ENCODE data around the gene MOB3B.

Gene MOB3B

DNA sequence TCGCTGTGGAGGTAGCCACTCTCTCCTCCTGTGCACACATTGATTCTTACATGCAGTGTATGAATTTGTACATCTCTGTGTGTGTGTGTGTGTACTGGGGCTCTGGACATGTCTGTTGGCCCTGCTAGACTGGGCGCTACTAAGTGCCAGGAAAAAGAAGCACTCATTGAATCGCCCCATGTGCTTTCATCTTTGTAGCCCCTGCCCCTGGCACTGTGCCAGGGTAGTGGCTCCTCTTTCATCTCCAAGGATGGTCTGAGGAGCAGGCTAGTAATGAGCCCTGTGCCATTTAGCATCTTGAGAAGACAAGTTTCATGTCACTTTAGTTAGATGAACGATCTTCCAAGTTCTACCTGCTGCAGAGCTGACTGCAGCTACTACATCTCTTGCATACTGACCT is 198.2 kb downstream of the MOB3B start:
- DNase-seq = no peak

GRCh38 chr9:27329291-27329690 is 200.3 kb downstream of the MOB3B start:
- no peak for DNase-seq

DNA sequence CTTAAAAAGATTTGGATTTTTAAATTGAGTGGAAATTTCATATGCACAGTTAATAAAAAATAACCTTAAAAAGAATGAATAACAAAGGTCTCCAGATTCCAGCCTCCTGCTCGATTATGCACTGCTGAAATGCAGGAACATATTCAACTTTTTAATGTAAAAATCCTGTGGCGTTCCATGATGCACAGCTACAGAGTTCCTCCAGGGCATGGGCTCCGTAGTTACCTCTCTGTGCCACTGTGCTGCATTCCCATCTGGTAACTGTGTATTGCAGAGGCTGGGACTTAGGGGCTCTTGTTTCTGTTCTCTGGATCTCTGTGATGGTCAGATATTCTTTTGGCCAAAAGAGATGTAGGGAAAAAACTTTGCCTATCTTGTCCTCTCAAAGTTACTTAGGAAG is 201.1 kb downstream of the MOB3B start:
- no peak for DNase-seq

DNA sequence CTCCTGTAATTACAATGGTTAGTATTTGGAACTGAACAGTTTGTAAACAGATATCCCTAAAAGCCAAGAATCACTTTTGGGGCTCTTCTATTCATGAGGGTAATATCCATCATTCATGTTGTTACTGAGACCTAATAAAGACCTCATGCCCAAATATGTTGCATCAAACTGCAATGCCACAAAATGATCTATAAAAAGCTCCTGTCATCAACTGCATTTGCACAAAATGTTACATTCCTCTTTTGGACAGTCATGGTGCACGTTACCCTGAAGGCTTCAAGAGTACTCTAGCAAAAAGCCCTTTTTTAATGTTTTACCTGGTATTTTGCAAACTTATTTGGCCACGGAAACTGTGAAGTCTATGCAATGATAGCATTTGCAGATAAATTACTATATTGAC is 218.4 kb downstream of the MOB3B start:
- DNase-seq = no peak

- DNase-seq = no peak
Observed at GRCh38 chr9:27310582-27310981, 219.0 kb downstream of the MOB3B start.

DNA sequence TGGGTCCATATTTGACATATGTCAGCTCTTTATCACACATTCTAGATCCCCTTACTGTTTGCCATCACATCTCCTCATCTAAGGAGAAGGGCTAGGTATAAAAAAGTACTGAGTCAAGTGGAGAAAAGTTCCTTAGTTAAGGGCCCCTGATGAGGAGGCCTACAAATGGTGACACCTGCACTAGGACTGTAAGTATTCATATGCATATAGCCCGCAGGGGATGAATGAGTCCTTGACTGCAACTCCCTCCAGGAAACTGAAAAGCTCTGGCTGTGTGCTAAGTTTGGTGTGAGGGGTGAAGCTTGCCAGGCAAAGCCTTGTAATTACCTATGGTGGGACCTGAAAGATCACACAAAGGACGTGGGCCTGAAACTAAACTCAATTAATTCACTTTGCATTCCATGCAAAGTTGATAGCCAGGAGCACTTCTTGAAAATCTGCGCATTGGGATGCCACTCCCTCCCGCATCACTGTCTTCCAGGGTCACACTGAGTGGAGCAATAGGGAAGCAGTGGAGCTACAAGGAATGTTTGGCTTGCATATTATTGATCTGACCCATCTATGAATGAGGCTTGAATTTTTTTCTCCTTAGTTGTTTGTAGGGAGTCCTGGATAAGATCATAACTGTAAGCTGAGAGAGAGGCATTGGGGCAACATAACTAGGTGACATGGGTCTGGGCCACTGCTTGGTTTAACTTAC is 220.8 kb downstream of the MOB3B start:
- DNase-seq = no peak

- DNase-seq = no peak
Observed at GRCh38 chr9:27304521-27304920, 225.1 kb downstream of the MOB3B start.

DNA sequence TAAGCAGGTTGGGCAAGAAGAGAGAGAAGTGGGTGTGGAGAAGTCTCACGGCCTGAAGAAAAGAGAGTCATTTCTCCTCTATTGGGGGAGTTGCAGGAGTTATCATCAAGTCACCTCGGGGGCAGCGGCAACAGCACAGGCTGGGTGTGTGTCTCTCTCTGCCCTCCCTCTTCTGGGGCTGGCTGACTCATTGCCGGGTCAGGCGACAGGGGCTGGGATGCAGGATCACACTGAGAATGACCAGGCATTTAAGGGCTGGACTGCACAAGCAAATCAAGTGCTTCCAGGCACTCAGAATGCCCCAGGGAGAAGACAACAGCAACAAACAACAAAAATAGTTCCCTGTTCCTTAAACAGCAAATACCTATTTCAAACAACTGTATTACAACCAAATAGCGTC is 226.4 kb downstream of the MOB3B start:
- DNase-seq = no peak

- DNase-seq = no peak
Observed at GRCh38 chr9:27297050-27297449, 232.6 kb downstream of the MOB3B start, which contains the start of gene EQTN. EQTN (minus strand) TSS chr9:27297150; CDS start chr9:27297055, 95 bp downstream.

- DNase-seq = no peak
Observed at GRCh38 chr9:27293996-27294395, 235.6 kb downstream of the MOB3B start.

DNA sequence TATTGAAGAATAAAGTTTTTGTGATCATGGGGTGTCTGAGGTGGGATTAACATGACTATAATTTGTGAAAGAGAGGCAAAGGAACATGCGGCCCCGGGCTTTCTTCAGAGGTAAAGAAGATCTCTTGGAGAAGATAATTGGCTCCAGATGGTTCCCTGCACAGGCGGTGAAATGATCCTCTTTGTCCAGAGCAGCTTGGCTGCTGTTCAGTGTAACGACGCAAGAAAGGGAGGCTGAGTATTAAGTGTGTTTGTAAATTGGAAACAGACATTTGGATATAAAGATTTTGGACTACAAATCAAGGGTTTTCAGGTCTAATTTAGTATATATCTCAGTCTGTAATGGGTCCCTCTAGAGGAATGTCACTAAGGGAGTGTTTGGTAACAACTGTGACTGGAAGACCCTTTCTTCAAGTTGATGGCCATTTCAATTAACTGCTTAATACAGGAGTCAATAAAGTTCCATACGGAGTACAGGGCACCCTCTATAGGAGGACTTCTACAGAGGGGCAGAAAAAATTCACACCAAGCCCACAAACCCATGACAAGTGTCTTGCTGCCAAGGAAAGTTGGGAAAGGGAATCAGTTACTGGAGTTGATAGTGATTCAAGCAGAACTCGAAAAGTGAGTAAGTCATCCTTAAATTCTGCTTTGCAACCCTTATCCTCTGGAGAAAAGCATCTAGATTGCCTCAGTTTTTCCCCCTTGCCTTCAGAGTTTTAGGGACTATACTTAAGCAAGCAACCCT is 236.8 kb downstream of the MOB3B start:
- no peak for DNase-seq

DNA sequence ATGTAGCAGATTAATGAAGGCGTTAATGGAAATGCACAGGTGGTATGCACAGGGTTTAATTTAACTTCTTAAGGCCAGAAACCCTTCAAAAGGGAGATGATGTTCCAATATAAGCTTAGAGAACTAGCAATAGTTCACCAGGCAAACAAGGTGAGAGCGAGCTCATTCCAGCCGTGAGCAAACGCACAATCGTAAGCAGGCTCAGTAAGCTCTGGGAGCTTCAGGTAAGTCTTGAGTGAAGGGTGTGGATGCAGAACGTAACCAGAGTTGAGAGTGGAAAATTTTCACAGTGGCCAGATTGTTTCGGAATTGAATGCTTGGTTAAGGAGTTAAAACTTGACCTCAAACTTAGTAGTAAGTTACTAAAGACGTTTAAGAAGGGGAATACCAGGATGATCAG is 238.3 kb downstream of the MOB3B start:
- no peak for DNase-seq

GRCh38 chr9:27282269-27282668 is 247.3 kb downstream of the MOB3B start:
- no peak for DNase-seq

DNA sequence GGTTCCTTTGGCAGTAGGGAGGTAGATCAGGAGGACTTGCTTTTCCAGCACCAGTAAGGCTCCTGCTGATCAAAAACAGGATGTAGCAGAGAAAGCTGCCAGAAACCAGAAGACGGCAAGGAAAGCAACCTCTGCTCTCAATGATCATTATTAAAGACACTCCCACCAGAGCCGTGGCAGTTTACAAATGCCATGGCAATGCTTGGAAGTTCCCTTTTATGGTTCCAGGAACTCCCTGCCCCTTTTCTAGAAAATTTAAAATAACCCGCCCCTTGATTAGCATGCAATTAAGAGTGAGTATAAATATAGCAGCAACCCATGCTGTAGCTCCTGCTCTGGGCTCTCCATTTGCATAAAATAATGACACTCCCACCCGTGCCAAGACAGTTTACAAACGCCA is 248.8 kb downstream of the MOB3B start:
- no peak for DNase-seq

DNA sequence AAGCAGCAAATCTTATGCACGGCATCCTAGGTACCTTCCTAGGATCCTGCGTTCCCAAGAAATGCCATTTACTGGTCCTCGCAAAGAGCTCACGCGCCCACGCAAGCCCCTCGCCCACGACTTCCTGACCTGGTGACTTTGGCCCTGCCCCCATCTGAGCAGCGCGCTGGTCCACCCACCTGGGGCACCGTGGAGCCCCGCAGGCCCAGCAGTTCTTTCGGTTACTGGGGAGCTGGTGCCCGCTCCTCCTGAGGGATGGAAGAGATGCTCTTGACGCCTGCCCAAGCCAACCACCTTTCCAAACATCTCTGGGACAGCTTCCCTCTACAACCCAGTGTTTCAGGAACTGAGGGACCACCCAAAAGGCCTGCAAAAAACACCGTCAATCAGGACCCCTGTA is 249.4 kb downstream of the MOB3B start:
- DNase-seq = no peak

- no peak for DNase-seq
Observed at GRCh38 chr9:27279611-27280010, 250.0 kb downstream of the MOB3B start.

- no peak for DNase-seq
Observed at GRCh38 chr9:27278374-27278773, 251.2 kb downstream of the MOB3B start.

GRCh38 chr9:27276193-27277030 is 253.2 kb downstream of the MOB3B start:
- DNase-seq = peak in 1 of 2 donors; percentile 47

Measured in CD4-positive, alpha-beta T cell treated with Interferon alpha-2 for 1 hour (primary cell).